ENCODE measurements around the gene CCND1. TPM values are rescaled to one million over a fixed set of nuclear protein-coding genes. Genes with fewer than 3 reads are reported as not detected.

Gene CCND1
- total and polyA plus RNA-seq, 10 of the 15 experiments (the other 5 are each of a cell fraction or from before 2014, with no cell fraction given): 0.09 to 6.6 (median 0.59) TPM; not detected in 2

GRCh38 chr11:69702239-69702691, 61.3 kb downstream of the CCND1 start:
- Histone ChIP-seq H3K9me3 (replicated peaks; ENCODE audit: control insufficient read depth, insufficient read depth, low read length) (no peaks in the 10 kb centered on the region), H3K27me3 (replicated peaks in 1 of 2; ENCODE audit: control insufficient read depth in 2 of 2, insufficient read depth in 2 of 2, low read length in 1 of 2) (peaks cover 12 to 17% of the 10 kb centered on the region in 2 experiments), H3K4me2 (ENCODE audit: control insufficient read depth, insufficient read depth) (no peak overlapping the region), H3K4me3 (no peak overlapping the region), H3K4me1 (ENCODE audit: control insufficient read depth, insufficient read depth, low read length) (no peaks in the 10 kb centered on the region; the same call in 1 of the 2 replicates), H3K9ac (ENCODE audit: control insufficient read depth, insufficient read depth, low read length) (no peak overlapping the region), H3K27ac (ENCODE audit: control insufficient read depth, insufficient read depth) (no peak overlapping the region), H3K79me2 (ENCODE audit: control insufficient read depth, insufficient read depth, low read length) (no peaks in the 10 kb centered on the region), H4K20me1 (ENCODE audit: control insufficient read depth, insufficient read depth) (no peaks in the 10 kb centered on the region), H2AFZ (ENCODE audit: control insufficient read depth, low read depth, low read length) (no peak overlapping the region), H3K36me3 (ENCODE audit: control insufficient read depth in 2 of 2, insufficient read depth in 2 of 2, low read length in 1 of 2) (no peaks in the 10 kb centered on the region)
- BruUV-seq (replicated peaks): no TSS peak
- ATAC-seq (no peak), FAIRE-seq (no peak), DNase-seq (ENCODE audit: low read depth, low spot score) (no peak)
- TF ChIP-seq GATAD2B (conservative IDR thresholded peaks at IDR 0.05; ENCODE audit: low read depth): no peak
- CTCF ChIA-PET: no interaction called here
- in situ Hi-C loops (cut with MboI) (no loop called here), intact Hi-C loops (cut with micrococcal nuclease; ENCODE audit: unreplicated experiment) (no loop called here)
- RAD21 ChIA-PET (ENCODE audit: unreplicated experiment): no interaction called here
- WGBS (ENCODE audit: insufficient coverage, insufficient replicate concordance, low lambda C conversion rate, missing lambda C conversion rate): 32% methylated on average over 31 of the region's 35 CpGs
- POLR2A ChIA-PET: no interaction called here
- SMC1A ChIA-PET (ENCODE audit: uncharacterized antibody, unreplicated experiment): no interaction called here

DNA sequence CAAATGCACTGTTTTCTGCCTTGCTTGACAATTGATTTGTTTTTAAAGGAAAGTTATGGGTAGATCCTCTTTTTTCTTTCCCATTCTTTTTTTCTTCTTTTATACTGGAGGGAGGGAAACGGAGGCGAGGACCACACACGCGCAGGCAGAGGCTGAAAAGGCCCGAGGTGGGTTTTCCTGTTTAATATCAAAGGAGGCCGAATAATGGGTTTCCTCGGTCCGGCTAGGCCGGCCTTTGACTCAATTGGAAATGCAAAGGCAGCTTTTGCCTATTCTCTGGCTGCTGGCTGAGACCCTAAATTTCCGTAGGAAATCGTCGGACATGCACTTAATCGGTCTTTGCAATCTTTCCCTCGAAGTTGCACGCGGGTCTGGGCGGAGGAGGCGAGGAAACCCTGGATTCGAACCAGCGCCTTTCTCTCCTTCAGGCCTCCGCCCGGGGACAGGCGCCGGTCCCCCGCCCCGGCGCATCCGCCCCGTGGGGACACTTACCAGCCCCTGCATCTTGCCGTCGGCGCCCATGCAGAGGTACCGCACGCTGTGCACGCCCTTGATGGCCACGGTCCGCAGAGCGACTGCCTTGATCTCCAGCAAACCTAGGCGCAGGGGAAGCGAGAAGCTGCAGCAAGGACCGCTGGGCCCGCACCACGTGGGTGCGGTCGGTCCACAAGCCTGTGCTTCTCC, 62.0 kb downstream of the CCND1 start:
- Histone ChIP-seq H3K9ac (ENCODE audit: control insufficient read depth, insufficient read depth, low read length) (no peak overlapping the region), H3K27me3 (replicated peaks in 1 of 2; ENCODE audit: control insufficient read depth in 2 of 2, insufficient read depth in 2 of 2, low read length in 1 of 2) (peaks cover 12 to 16% of the 10 kb centered on the region in 2 experiments), H3K9me3 (replicated peaks; ENCODE audit: control insufficient read depth, insufficient read depth, low read length) (no peaks in the 10 kb centered on the region), H3K4me3 (no peak overlapping the region), H3K4me2 (ENCODE audit: control insufficient read depth, insufficient read depth) (no peak overlapping the region), H2AFZ (ENCODE audit: control insufficient read depth, low read depth, low read length) (no peak overlapping the region), H4K20me1 (ENCODE audit: control insufficient read depth, insufficient read depth) (no peaks in the 10 kb centered on the region), H3K4me1 (ENCODE audit: control insufficient read depth, insufficient read depth, low read length) (no peaks in the 10 kb centered on the region; the same call in 1 of the 2 replicates), H3K79me2 (ENCODE audit: control insufficient read depth, insufficient read depth, low read length) (no peaks in the 10 kb centered on the region), H3K27ac (ENCODE audit: control insufficient read depth, insufficient read depth) (no peak overlapping the region), H3K36me3 (ENCODE audit: control insufficient read depth in 2 of 2, insufficient read depth in 2 of 2, low read length in 1 of 2) (no peaks in the 10 kb centered on the region)
- DNase-seq (ENCODE audit: low read depth, low spot score): no peak
- TF ChIP-seq SMAD5 (IDR thresholded peaks at IDR 0.05; ENCODE audit: low read depth) (no peak), NR2F1 (conservative IDR thresholded peaks at IDR 0.05) (no peak), BRCA1 (IDR thresholded peaks at IDR 0.05; ENCODE audit: low read depth, low read length) (no peak), CREM (IDR thresholded peaks at IDR 0.05; ENCODE audit: low read depth) (no peak), GABPA (IDR thresholded peaks at IDR 0.05; ENCODE audit: low read depth) (no peak), EZH2 (IDR thresholded peaks at IDR 0.05; ENCODE audit: borderline replicate concordance, control insufficient read depth, low read depth, low read length) (no peak), RCOR1 (conservative IDR thresholded peaks at IDR 0.05; ENCODE audit: low read depth, low read length) (no peak), SP1 (IDR thresholded peaks at IDR 0.05; ENCODE audit: low read depth, low read length) (no peak), SREBF1 (IDR thresholded peaks at IDR 0.05; ENCODE audit: low read length) (no peak), HCFC1 (IDR thresholded peaks at IDR 0.05; ENCODE audit: low read length) (no peak), RAD51 (IDR thresholded peaks at IDR 0.05) (no peak), MTA3 (IDR thresholded peaks at IDR 0.05; ENCODE audit: borderline replicate concordance, low read length) (no peak), IRF4 (IDR thresholded peaks at IDR 0.05; ENCODE audit: low read depth, low read length) (no peak), BACH1 (IDR thresholded peaks at IDR 0.05; ENCODE audit: borderline replicate concordance) (no peak), CHD2 (IDR thresholded peaks at IDR 0.05; ENCODE audit: borderline replicate concordance, low read depth, low read length) (no peak), RUNX3 (IDR thresholded peaks at IDR 0.05; ENCODE audit: low read length) (no peak), SREBF2 (IDR thresholded peaks at IDR 0.05; ENCODE audit: low read length) (no peak), PAX5 (IDR thresholded peaks at IDR 0.05; ENCODE audit: borderline replicate concordance, low read depth, low read length) (no peak)
- TF ChIP-seq, protein P1, sequence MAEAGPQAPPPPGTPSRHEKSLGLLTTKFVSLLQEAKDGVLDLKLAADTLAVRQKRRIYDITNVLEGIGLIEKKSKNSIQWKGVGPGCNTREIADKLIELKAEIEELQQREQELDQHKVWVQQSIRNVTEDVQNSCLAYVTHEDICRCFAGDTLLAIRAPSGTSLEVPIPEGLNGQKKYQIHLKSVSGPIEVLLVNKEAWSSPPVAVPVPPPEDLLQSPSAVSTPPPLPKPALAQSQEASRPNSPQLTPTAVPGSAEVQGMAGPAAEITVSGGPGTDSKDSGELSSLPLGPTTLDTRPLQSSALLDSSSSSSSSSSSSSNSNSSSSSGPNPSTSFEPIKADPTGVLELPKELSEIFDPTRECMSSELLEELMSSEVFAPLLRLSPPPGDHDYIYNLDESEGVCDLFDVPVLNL (IDR thresholded peaks at IDR 0.05; ENCODE audit: low read depth, low read length): no peak
- WGBS (ENCODE audit: insufficient coverage, insufficient replicate concordance, low lambda C conversion rate, missing lambda C conversion rate): 22% methylated on average over 44 of the region's 45 CpGs
- intact Hi-C loops (cut with micrococcal nuclease; ENCODE audit: unreplicated experiment): no loop called here
- CTCF ChIA-PET: no interaction called here
- in situ Hi-C loops (cut with MboI): no loop called here
- no peak for ATAC-seq
- RAD21 ChIA-PET (ENCODE audit: unreplicated experiment): no interaction called here
- no TSS peak for BruUV-seq (replicated peaks)
- no peak for FAIRE-seq
- POLR2A ChIA-PET: no interaction called here
- SMC1A ChIA-PET (ENCODE audit: uncharacterized antibody, unreplicated experiment): no interaction called here
